ENCODE data around the gene RPS6KB2. TPM values are rescaled to one million over a fixed set of nuclear protein-coding genes. Genes with fewer than 3 reads are reported as not detected.

RPS6KB2 gene
- total RNA-seq, 4 donors from 2014 or later = 147 to 193 (median 158) TPM

DNA sequence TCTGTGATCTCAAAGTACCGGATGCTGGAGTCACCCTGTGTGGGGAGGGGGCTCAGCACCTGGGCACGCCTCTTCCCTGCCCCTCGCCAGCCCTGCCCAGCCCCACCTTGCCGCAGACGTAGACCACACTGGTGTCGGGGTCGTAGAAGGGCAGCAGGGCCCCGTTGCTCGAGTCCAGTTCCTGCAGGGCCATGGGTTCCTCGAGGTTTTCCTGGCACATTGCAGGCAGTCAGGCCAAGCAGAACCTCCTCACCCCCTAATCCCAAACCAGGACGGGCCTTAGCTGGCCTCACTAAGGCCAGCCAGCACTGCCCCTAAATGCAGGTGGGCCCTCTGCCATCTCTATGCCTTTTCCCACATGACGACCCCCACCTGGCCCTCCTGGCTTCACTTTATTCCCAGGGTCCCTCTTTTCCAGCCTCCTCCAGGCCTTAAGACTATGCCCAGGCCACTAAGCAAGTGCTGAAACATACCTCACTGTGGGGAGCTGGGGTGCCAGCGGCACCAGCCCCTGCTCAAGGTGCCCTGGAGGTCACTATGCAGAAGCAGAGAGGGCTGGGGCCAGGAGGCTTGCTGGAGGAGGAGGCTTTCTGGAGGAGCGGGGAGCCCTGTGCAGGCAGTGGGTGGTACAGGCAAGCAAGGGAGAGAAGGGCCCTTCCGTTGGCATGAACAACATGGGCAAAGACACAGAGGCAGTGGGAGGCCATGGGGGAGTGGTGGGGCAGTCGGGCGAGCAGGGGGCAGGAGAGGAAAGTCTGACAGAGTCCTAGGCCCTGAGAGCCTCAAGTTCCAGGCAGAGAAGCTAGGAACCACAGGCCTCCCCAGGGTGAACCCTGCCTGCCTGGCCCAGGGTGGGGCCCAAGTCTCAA, 12.2 kb downstream of the RPS6KB2 start:
- H3K27me3 ChIP-seq = no peaks in the 10 kb centered on the region
- H3K36me3 ChIP-seq = peaks cover 48% of the 10 kb centered on the region
- WGBS = 69% methylated on average over 11 of the region's 17 CpGs
- H3K9me3 ChIP-seq = no peaks in the 10 kb centered on the region
- DNase-seq (ENCODE audit: low spot score in 2 of 2) = no peak
- peaks cover 60% of the 10 kb centered on the region for H3K4me1 ChIP-seq
- no peak for TF ChIP-seq POLR2AphosphoS5 (IDR thresholded peaks at IDR 0.05)
- no peak for TF ChIP-seq CTCF (IDR thresholded peaks at IDR 0.05)
- TF ChIP-seq EP300 (IDR thresholded peaks at IDR 0.05) = no peak
- TF ChIP-seq POLR2A (IDR thresholded peaks at IDR 0.05) = no peak
- H3K27ac ChIP-seq = peak overlapping the region; percentile 5
- H3K4me3 ChIP-seq = no peak overlapping the region

DNA sequence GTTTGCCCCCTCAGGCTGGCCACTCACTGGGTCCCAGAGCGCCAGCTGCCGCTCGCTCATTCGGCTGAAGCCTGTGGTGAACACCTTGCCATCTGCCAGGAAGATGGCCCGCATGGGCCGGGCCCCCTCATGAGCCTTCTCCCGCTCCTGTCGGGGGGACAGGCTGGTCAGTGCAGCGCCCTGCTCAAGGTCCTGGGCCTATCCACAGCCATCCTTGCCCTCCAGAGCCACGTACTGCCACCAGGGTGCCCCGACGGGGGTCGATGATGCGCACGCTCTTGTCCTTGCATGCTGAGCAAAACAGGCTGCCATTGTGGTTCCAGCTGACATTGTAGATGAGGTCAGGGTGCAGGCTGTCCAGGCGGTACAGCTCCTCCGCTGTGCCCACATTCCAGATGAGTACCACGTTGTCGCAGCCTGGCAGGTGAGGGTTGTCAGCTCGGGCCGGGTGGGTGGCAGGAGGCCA, 12.8 kb downstream of the RPS6KB2 start:
- no peaks in the 10 kb centered on the region for H3K9me3 ChIP-seq
- DNase-seq (ENCODE audit: low spot score in 2 of 2) = no peak
- H3K27ac ChIP-seq = no peak overlapping the region
- WGBS = 100% methylated on average over 2 of the region's 21 CpGs
- no peak overlapping the region for H3K4me3 ChIP-seq
- H3K27me3 ChIP-seq = no peaks in the 10 kb centered on the region
- TF ChIP-seq POLR2A (IDR thresholded peaks at IDR 0.05) (no peak), POLR2AphosphoS5 (IDR thresholded peaks at IDR 0.05) (no peak), CTCF (IDR thresholded peaks at IDR 0.05) (no peak), EP300 (IDR thresholded peaks at IDR 0.05) (no peak)
- peaks cover 53% of the 10 kb centered on the region for H3K4me1 ChIP-seq
- peaks cover 41% of the 10 kb centered on the region for H3K36me3 ChIP-seq

DNA sequence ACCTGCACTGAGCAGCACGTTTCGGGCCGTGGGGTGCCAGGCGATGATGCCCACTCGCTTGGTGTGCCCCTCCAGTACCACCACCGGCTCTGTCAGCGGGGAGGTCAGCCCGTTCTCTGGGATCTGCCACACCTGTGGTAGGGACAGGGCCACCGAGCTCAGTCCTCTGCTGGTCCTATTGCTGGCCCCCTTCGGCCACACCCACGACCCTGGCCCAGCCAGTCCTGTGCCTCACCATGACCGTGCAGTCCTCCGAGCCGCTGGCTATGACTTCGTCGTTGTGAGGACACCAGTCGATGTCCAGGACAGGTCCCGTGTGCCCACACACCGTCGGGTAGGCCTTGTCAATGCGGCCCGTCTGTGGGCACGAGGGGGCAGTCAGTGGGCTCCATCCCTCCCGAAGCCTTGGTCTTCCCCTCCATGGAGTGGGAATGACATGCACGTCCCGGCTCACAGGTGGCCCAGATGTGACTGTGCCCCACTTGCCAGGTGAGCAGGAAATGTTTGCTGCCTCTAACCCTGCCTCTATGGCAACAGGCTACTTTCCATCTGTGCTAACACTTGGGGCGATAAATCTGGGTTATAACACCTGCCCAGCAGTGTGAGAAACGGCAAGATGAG, 13.5 kb downstream of the RPS6KB2 start:
- Histone ChIP-seq H3K4me3 (peak overlapping the region; percentile 91), H3K9me3 (no peaks in the 10 kb centered on the region), H3K27ac (no peak overlapping the region), H3K36me3 (peaks cover 40% of the 10 kb centered on the region), H3K27me3 (no peaks in the 10 kb centered on the region), H3K4me1 (peaks cover 51% of the 10 kb centered on the region)
- 87% methylated on average over 10 of the region's 28 CpGs for WGBS
- no peak for DNase-seq (ENCODE audit: low spot score in 2 of 2)
- TF ChIP-seq POLR2A (IDR thresholded peaks at IDR 0.05) (no peak), EP300 (IDR thresholded peaks at IDR 0.05) (no peak), CTCF (IDR thresholded peaks at IDR 0.05) (no peak), POLR2AphosphoS5 (IDR thresholded peaks at IDR 0.05) (no peak)

DNA sequence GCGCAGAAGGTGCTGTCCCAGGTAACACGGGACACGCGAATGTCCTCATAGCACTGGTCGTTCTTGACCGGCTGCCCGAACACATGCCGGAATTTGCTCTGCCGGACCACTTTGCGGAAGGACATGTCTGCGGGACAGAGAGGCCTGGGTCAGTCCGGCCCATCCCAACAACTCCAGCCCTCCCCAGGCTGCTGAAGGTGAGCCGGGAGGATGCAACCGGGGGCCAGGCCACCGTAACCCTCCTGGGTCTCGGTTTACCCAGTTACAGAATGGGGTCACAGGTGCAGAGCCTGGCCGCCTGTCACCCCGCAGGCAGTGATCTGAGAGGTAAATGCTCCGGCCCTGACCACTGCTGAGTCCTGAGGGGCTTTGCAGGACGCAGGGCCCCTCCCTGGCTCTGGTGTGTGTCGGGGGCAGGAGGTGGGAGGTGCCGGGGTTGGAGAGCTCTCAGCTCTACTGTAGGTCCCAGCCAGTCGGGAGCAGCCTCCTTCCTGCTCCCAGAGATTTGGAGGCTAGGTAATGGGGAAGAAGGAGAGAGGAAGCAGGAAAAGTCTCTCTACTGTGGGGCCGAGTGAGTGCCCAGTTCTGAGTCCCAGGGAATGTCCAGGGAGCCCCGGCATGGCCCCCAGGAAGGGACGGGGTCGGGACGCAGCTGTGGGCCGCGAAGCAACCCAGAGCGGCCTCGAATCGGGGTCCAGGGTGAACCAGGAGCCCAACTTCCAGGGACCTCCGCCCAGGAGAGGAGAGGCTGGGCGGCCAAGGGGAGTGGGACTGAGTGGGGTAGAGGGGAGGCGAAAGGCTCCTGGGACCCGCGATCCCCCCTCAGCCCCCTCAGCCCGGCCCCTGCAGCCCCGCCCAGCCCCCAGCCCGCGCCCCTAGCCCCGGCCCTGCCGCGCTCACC, 14.5 kb downstream of the RPS6KB2 start:
- H3K4me1 ChIP-seq = peaks cover 51% of the 10 kb centered on the region
- 32% methylated on average over 24 of the region's 45 CpGs for WGBS
- H3K27me3 ChIP-seq = no peaks in the 10 kb centered on the region
- peak overlapping the region; percentile 93 for H3K27ac ChIP-seq
- H3K9me3 ChIP-seq = no peaks in the 10 kb centered on the region
- no peak for DNase-seq (ENCODE audit: low spot score in 2 of 2)
- H3K4me3 ChIP-seq = peak overlapping the region; percentile 91
- peaks cover 36% of the 10 kb centered on the region for H3K36me3 ChIP-seq
- no peak for TF ChIP-seq CTCF (IDR thresholded peaks at IDR 0.05)
- TF ChIP-seq POLR2A (IDR thresholded peaks at IDR 0.05) = no peak
- no peak for TF ChIP-seq POLR2AphosphoS5 (IDR thresholded peaks at IDR 0.05)
- no peak for TF ChIP-seq EP300 (IDR thresholded peaks at IDR 0.05)

Measured in suprapubic skin (tissue), 4 donors.